GM19025 (cell line): ENCODE results near the gene NCLN.
"Not testable (repeated sequence)": the region's sequence is repeated elsewhere in the genome, so short reads cannot be mapped to it uniquely, and the experiment has no call there.

Experiments used
- ATAC-seq: cut with Tn5 transposase; IDR thresholded peaks from one replicate; pipeline ENCODE4 v1.9.1; 2021; ENCODE audit warnings: mild to moderate bottlenecking, low read depth, moderate library complexity; ENCODE audit not compliant: unreplicated experiment

NCLN gene

GRCh38 chr19:3153286-3154230, 32.2 kb upstream of the NCLN start:
- ATAC-seq: no peak

DNA sequence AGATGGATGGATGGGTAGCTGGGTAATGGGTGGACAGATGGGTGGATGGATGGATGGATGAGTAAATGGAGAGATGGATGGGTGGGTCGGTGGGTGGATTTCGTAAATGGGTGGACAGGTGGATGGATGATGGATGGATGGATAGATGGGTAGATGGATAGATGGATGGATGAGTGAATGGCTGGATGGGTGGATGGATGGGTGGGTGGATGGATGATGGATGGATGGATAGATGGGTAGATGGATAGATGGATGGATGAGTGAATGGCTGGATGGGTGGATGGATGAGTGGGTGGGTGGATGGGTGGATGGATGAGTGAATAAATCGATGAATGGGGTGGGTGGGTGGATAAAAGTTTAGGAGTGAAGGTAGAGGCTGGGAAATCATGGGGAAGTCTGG, 31.3 kb upstream of the NCLN start:
- not testable (repeated sequence) for ATAC-seq

DNA sequence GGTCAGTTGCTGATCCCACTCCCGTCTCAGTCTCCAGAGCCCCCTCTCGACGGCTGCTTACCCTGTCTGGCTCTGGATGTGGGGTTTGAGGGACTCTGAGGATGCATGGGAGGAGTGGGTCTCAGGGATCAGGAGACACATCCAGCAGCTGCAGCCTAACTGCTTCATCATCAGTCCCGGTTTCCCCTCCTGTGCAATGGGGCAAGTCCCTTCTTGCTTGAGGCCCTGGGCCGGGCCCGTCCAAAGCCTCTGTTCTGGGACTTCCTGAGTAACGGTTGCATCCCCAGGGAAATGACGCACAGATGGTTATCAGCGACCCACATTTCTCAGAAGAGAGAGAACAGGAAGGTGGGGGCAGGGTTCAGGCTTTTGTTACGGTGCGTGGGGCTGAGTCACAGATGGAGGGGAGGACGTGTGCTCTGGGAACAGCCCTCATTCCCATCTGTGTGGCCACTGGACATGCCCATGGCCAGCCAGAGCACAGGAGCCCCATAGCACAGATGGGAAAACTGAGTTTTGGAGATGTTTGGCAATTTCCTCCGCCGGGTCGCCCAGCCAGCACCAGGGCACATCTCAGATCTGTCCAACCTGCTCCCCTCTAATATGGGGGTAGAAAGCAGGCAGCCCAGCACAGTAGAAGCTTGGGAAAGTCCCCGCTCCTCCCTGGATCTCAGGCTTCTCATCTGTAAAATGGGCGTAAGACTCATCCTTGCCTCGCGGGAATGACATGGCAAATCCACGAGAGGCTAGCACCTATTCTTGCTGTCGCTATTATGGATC, 30.6 kb upstream of the NCLN start:
- peak; percentile 60 for ATAC-seq

- ATAC-seq: no peak
Measured at GRCh38 chr19:3157096-3157845, 28.5 kb upstream of the NCLN start.

GRCh38 chr19:3159565-3159964, 26.2 kb upstream of the NCLN start:
- no peak for ATAC-seq

DNA sequence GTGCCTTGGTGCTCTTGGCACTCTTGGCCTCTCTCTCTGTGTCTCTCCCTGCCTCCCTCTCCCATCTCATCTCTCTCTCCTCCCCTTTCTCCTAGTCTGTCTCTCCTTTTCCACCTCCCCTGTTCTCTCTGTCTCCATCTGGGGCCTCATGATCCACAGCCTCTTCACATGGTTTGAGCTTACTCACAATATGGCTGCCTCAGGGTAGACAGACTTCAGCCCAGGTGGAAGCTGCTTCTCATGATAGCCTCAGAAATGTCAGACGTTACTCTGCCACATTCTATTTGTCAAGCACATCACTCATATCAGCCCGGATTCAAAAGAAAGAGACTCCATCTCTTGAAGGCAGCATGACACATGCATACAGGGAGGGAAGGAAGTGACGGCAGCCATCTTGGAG, 25.5 kb upstream of the NCLN start:
- ATAC-seq: no peak

GRCh38 chr19:3161453-3161852, 24.3 kb upstream of the NCLN start:
- no peak for ATAC-seq

- ATAC-seq: no peak
Measured at GRCh38 chr19:3162418-3163229, 23.1 kb upstream of the NCLN start.

DNA sequence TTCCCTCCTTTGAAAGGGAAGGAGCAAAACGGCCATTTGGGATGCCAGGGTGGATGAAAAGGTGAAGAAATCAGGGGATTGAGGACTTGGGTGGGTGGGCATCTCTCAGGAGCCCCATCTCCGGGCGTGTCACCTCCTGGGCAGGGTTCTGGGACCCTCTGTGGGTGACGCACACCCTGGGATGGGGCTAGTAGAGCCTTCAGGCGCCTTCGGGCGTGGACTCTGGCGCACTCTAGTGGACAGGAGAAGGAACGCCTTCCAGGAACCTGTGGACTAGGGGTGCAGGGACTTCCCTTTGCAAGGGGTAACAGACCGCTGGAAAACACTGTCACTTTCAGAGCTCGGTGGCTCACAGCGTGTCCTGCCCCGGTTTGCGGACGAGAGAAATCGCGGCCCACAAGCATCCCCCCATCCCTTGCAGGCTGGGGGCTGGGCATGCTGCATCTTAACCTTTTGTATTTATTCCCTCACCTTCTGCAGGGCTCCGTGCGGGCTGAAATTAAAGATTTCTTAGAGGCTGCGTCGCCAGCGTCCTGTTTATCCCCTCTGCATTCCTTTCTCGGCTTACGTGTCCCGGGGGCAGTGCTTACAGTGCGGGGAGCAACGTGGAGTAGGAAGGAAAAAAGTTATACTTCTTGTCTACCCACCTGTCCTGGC, 22.4 kb upstream of the NCLN start:
- ATAC-seq: no peak

DNA sequence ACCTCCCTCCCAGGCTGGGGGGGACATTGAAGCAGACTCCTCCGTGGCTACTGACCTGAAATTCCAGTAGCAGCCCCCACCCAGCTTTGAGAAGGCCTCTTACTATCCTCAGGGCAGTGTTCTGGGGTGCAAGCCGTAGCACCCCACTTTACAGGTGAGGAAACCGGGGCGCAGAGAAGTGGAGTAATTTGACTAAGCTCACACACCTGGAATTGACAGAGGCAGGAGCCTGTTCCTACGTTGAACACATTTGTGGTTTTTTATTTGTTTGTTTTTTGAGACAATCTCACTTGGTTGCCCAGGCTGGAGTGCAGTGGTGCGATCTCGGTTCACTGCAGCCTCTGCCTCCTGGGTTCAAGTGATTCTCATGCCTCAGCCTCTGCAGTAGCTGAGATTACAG, 21.8 kb upstream of the NCLN start:
- no peak for ATAC-seq

GRCh38 chr19:3167533-3168272, 18.0 kb upstream of the NCLN start:
- ATAC-seq: no peak

DNA sequence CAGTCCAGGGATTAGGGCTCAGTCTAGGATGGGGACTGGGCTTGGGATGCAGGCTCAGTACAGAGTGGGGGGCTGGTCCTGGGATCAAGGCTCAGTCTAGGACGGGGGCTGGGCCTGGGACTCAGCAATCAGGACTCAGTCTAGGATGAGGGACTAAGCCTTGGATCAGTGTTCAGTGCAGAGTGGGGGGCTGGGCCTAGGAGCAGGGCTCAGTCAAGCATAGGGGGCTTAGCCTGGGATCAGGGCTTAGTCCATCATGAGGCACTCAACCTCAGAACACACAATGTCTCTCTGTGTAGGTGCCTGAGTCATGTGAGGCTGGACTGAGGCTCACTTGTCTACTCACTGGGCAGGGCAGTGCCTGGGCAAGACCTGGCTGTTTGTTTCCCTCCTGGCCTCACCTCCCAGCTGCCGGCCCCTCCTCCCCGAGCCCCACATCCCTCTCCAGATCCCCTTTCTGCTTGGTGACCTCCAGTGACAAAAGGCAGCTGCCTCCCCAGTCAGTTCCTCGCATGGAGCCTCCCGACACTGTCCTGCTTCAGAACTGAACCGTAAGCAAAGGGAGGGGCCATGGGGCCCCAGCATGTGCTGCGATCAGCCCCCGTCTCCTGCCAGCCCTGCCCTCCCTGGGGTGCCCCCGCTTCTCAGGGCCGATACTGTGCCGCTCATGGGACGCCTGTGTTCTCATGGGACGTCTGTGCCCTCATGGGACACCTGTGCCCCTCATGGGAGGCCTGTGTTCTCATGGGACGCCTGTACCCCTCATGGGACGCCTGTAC, 13.6 kb upstream of the NCLN start:
- no peak for ATAC-seq

DNA sequence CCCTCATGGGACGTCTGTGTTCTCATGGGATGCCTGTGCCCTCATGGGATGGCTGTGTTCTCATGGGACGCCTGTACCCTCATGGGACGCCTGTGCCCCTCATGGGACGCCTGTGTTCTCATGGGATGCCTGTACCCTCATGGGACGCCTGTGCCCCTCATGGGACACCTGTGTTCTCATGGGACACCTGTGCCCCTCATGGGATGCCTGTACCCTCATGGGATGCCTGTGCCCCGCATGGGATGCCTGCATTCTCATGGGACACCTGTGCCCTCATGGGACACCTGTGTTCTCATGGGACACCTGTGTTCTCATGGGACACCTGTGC, 13.1 kb upstream of the NCLN start:
- not testable (repeated sequence) for ATAC-seq

DNA sequence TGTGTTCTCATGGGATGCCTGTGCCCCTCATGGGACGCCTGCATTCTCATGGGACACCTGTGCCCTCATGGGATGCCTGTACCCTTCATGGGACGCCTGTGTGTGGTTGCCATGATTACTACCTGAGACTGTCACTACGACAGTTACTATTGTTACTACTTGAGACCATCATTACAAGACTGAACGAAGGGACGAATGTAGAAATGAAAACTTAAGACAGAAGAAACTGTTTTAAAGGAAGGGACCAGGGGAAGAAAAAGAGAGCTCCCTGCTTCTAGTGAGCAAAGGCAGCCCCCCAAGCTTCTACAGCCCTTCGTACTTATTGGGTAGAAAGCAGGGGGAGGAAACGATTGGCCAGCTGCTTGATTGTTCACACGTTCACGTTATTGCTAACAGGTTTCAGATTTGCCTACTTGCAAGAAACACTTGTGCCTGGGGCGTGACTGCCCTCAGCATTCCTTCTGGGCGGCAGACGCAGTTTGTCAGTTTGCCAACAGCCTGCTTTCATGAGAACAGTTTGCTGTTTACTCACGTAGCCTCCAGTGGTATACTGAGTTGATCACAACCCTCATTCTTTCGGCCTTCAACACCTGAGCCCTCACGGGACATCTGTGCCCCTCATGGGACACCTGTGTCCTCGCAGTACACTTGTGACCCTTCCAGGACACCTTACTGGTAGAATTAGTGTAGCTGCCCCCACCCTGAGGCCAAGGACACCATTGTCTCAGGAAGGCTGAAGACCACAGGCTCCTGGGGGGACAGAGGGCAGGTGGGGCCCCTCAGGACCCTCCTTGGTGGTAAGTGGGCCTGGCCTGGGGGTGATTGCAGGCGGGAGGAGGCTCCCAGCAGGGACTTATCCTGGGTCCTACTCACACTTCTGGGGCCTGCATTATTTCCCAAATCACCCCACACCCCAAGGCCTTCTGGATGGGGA, 9.7 kb upstream of the NCLN start:
- no peak for ATAC-seq

DNA sequence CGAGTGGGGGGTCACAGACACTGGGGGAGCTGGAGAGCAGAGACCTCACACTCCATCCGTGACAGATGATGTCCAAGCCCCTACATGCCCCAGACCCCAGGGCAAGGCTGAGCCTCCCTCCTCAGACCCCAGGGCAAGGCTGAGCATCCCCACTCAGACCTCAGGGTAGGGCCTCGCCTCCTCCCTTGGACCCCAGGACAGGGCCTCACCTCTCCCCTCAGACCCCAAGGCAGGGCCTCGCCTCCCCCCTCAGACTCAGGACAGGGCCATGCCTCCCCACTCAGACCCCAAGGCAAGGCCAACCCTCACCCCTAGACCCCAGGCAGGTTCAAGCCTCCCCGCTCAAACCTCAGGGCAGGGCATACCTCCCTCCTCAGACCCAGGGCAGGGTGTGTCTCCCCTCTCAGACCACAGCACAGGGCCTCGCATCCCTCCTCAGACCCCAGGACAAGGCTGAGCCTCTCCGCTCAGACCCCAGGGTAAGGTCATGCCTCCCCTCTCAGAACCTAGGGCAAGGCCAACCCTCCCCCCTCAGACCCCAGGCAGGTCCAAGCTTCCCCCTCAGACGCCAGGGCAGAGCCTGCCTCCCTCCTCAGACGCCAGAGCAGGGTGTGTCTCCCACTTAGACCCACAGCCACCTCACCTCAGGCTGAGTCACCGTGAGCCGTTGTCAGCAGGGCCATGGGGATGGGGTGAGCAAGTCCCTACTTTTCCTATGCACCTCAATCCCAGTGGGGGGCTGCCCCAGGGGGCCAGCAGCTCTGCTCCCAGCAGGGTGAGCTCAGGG, 8.8 kb upstream of the NCLN start:
- ATAC-seq: no peak

DNA sequence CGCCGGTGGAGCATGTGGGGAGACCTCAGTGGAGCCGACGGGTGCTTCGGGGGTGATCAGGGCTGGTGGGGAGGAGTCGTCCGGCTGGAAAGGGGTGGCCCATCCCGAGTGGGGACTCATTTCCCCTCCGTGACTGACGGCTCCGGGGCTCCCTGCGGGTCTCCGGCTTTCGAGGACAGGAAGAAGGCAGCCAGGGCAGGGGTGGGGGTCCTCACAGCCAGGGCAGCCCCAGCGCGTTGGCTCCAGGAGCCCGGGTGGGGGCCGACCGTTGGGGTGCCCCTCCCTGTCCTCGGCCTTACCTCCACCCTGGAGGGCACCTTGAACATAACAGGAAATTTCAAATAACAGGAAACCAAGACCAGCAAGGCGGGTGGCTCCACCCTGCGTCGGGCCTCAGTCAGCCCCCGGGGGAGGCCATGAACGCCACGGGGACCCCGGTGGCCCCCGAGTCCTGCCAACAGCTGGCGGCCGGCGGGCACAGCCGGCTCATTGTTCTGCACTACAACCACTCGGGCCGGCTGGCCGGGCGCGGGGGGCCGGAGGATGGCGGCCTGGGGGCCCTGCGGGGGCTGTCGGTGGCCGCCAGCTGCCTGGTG, 7.3 kb upstream of the NCLN start, which contains the start of gene S1PR4:
Gene S1PR4, plus strand, starts transcription at position 393 of the 596 bp plus-strand sequence. Its CDS starts 24 bp downstream, at position 417.
- ATAC-seq: peak; percentile 38
